Right lung (tissue), 10 donors: ENCODE results near the gene BTF3. TPM values are rescaled to one million over a fixed set of nuclear protein-coding genes. Genes with fewer than 3 reads are reported as not detected.
"Not testable (repeated sequence)": the region's sequence is repeated elsewhere in the genome, so short reads cannot be mapped to it uniquely, and the experiment has no call there.

Source experiments
- DNase-seq, 2 donors: peaks; one replicate each; pipeline ENCODE4 v3.0.0-alpha.2; 2013
- long read RNA-seq, 8 donors: transcript quantifications; one replicate each; lab custom pipeline, GENCODE V29; 2026
- polyA plus RNA-seq, 5 donors: library from polyadenylated mRNA; unstranded; fragments of 120-200 nt; gene quantifications; one replicate each; pipeline versions ENCODE4 v1.2.1 to v1.2.3, GENCODE V29; 2013; ENCODE audit warnings: inconsistent platforms in 1 of 5, low replicate concordance in 1 of 5; ENCODE audit not compliant: insufficient read length in 5 of 5, insufficient read depth in 1 of 5

BTF3 gene
- polyA plus RNA-seq, result 1,000 to 10,000 TPM in 1 of 5 donors, 100 to 1,000 TPM in 4; 913 to 1,026 (median 931) TPM
- long read RNA-seq, donor 1, transcript BTF3-204 (5 exons, 954 nt), result minor isoform, 5 of 730 reads
- long read RNA-seq, donor 1, transcript BTF3-202 (6 exons, 1,237 nt), result minor isoform, 34 of 730 reads
- long read RNA-seq, donor 1, transcript BTF3-201 (6 exons, 897 nt), result major isoform, 424 of 730 reads
- long read RNA-seq, donor 1, partial matches to known transcripts, result 182 of 730 reads
- long read RNA-seq, donor 1, other reads (novel, unspliced or antisense), result 83 of 730 reads
- long read RNA-seq, donor 2, transcript BTF3-202 (6 exons, 1,237 nt), result minor isoform, 26 of 449 reads
- long read RNA-seq, donor 2, transcript BTF3-201 (6 exons, 897 nt), result major isoform, 329 of 449 reads
- long read RNA-seq, donor 2, partial matches to known transcripts, result 44 of 449 reads
- long read RNA-seq, donor 2, other reads (novel, unspliced or antisense), result 49 of 449 reads
- long read RNA-seq, donor 3, transcript BTF3-201 (6 exons, 897 nt), result major isoform, 320 of 559 reads
- long read RNA-seq, donor 3, transcript BTF3-202 (6 exons, 1,237 nt), result minor isoform, 17 of 559 reads
- long read RNA-seq, donor 3, partial matches to known transcripts, result 172 of 559 reads
- long read RNA-seq, donor 3, other reads (novel, unspliced or antisense), result 44 of 559 reads
- long read RNA-seq, donor 4, transcript BTF3-201 (6 exons, 897 nt), result major isoform, 218 of 435 reads
- long read RNA-seq, donor 4, transcript BTF3-202 (6 exons, 1,237 nt), result minor isoform, 25 of 435 reads
- long read RNA-seq, donor 4, partial matches to known transcripts, result 148 of 435 reads
- long read RNA-seq, donor 4, other reads (novel, unspliced or antisense), result 41 of 435 reads
- long read RNA-seq, donor 5, transcript BTF3-202 (6 exons, 1,237 nt), result minor isoform, 31 of 688 reads
- long read RNA-seq, donor 5, transcript BTF3-201 (6 exons, 897 nt), result major isoform, 385 of 688 reads
- long read RNA-seq, donor 5, partial matches to known transcripts, result 211 of 688 reads
- long read RNA-seq, donor 5, other reads (novel, unspliced or antisense), result 54 of 688 reads
- long read RNA-seq, donor 6, transcript BTF3-202 (6 exons, 1,237 nt), result minor isoform, 48 of 614 reads
- long read RNA-seq, donor 6, transcript BTF3-201 (6 exons, 897 nt), result major isoform, 408 of 614 reads
- long read RNA-seq, donor 6, partial matches to known transcripts, result 99 of 614 reads
- long read RNA-seq, donor 6, other reads (novel, unspliced or antisense), result 56 of 614 reads
- long read RNA-seq, donor 7, transcript BTF3-202 (6 exons, 1,237 nt), result minor isoform, 14 of 229 reads
- long read RNA-seq, donor 7, transcript BTF3-201 (6 exons, 897 nt), result major isoform, 155 of 229 reads
- long read RNA-seq, donor 7, partial matches to known transcripts, result 34 of 229 reads
- long read RNA-seq, donor 7, other reads (novel, unspliced or antisense), result 25 of 229 reads
- long read RNA-seq, donor 8, transcript BTF3-202 (6 exons, 1,237 nt), result minor isoform, 13 of 297 reads
- long read RNA-seq, donor 8, transcript BTF3-201 (6 exons, 897 nt), result major isoform, 143 of 297 reads
- long read RNA-seq, donor 8, partial matches to known transcripts, result 110 of 297 reads
- long read RNA-seq, donor 8, other reads (novel, unspliced or antisense), result 29 of 297 reads

- peak; percentile 94 for DNase-seq
Observed at GRCh38 chr5:73498057-73498992, at the start of gene BTF3. BTF3 (plus strand) TSS chr5:73498442; CDS start chr5:73498668, 226 bp downstream.

- DNase-seq, result peak; percentile 63 to 69
Observed at GRCh38 chr5:73448463-73449136, 49.6 kb upstream of the BTF3 start, which contains the start of gene FOXD1. FOXD1 (minus strand) TSS chr5:73448777; CDS start chr5:73448362, 415 bp downstream.

GRCh38 chr5:73450137-73450536, 48.1 kb upstream of the BTF3 start:
- DNase-seq, result no peak

GRCh38 chr5:73450672-73451223, 47.5 kb upstream of the BTF3 start:
- DNase-seq, result no peak

GRCh38 chr5:73451224-73452130, 46.8 kb upstream of the BTF3 start:
- no peak for DNase-seq

GRCh38 chr5:73452215-73452614, 46.0 kb upstream of the BTF3 start:
- DNase-seq, result no peak

GRCh38 chr5:73454379-73455036, 43.7 kb upstream of the BTF3 start:
- DNase-seq, result no peak

- not testable (repeated sequence) for DNase-seq
Observed at GRCh38 chr5:73456462-73456861, 41.8 kb upstream of the BTF3 start.

- no peak for DNase-seq
Observed at GRCh38 chr5:73459366-73459765, 38.9 kb upstream of the BTF3 start.

- no peak for DNase-seq
Observed at GRCh38 chr5:73460133-73460532, 38.1 kb upstream of the BTF3 start.

GRCh38 chr5:73464016-73464745, 34.1 kb upstream of the BTF3 start:
- peak; percentile 76 to 77 for DNase-seq

GRCh38 chr5:73468638-73469037, 29.6 kb upstream of the BTF3 start:
- not testable (repeated sequence) for DNase-seq

GRCh38 chr5:73469878-73470277, 28.4 kb upstream of the BTF3 start:
- no peak for DNase-seq

GRCh38 chr5:73471654-73472053, 26.6 kb upstream of the BTF3 start:
- DNase-seq, result no peak

GRCh38 chr5:73472116-73472515, 26.1 kb upstream of the BTF3 start:
- no peak for DNase-seq

GRCh38 chr5:73480500-73480899, 17.7 kb upstream of the BTF3 start:
- no peak for DNase-seq
